Nephron (organoid): ENCODE results near the gene ADAMTSL1.

ENCODE experiments used
- H3K27ac Mint-ChIP-seq, 3 experiments: 2 replicates each; pipeline ENCODE4 v1.8.0; 2020; ENCODE audit warnings: mixed read lengths in 3 of 3, mild to moderate bottlenecking in 2 of 3, moderate library complexity in 1 of 3
- H3K27me3 Mint-ChIP-seq: 2 replicates; pipeline ENCODE4 v1.8.0; 2021; ENCODE audit warnings: low read depth, mild to moderate bottlenecking, moderate library complexity, mixed read lengths
- H3K36me3 Mint-ChIP-seq: 2 replicates; pipeline ENCODE4 v1.8.0; 2020; ENCODE audit warnings: low read depth, mixed read lengths
- H3K4me1 Mint-ChIP-seq: 2 replicates; pipeline ENCODE4 v1.8.0; 2020; ENCODE audit warnings: mixed read lengths
- H3K4me3 Mint-ChIP-seq, 3 experiments: 2 replicates each; pipeline ENCODE4 v1.8.0; 2020; ENCODE audit warnings: mild to moderate bottlenecking in 3 of 3, mixed read lengths in 3 of 3, moderate library complexity in 2 of 3
- H3K9me3 Mint-ChIP-seq: 2 replicates; pipeline ENCODE4 v1.8.0; 2020; ENCODE audit warnings: mixed read lengths
- CTCF ChIP-seq, 3 experiments: fragments of 200-600 bp; sonication (generic); IDR thresholded peaks; one replicate each; pipeline ENCODE4 v1.5.0; 2021; ENCODE audit warnings: antibody characterized with exemption in 3 of 3; ENCODE audit not compliant: unreplicated experiment in 3 of 3

ADAMTSL1 gene

GRCh38 chr9:18893491-18893890 lies 419.5 kb downstream of the ADAMTSL1 start:
- H3K27ac Mint-ChIP-seq: no peak overlapping the region
- TF ChIP-seq CTCF (IDR thresholded peaks at IDR 0.05; ENCODE audit: unreplicated experiment in 3 of 3): no peak
- no peaks in the 10 kb centered on the region for H3K27me3 Mint-ChIP-seq
- H3K4me3 Mint-ChIP-seq: no peak overlapping the region
- peaks cover 43% of the 10 kb centered on the region for H3K9me3 Mint-ChIP-seq
- H3K36me3 Mint-ChIP-seq: peaks cover 72% of the 10 kb centered on the region
- H3K4me1 Mint-ChIP-seq: peaks cover 25% of the 10 kb centered on the region

- H3K27me3 Mint-ChIP-seq: no peaks in the 10 kb centered on the region
- peaks cover 62% of the 10 kb centered on the region for H3K9me3 Mint-ChIP-seq
- peaks cover 87% of the 10 kb centered on the region for H3K36me3 Mint-ChIP-seq
- no peak overlapping the region for H3K27ac Mint-ChIP-seq
- no peak for TF ChIP-seq CTCF (IDR thresholded peaks at IDR 0.05; ENCODE audit: unreplicated experiment in 3 of 3)
- no peak overlapping the region for H3K4me3 Mint-ChIP-seq
- peaks cover 5% of the 10 kb centered on the region for H3K4me1 Mint-ChIP-seq
Measured at GRCh38 chr9:18896004-18896403, 422.1 kb downstream of the ADAMTSL1 start.

- Mint-ChIP-seq H3K27ac (no peak overlapping the region), H3K4me3 (no peak overlapping the region), H3K9me3 (peaks cover 66% of the 10 kb centered on the region), H3K36me3 (peaks cover 87% of the 10 kb centered on the region), H3K4me1 (no peaks in the 10 kb centered on the region), H3K27me3 (no peaks in the 10 kb centered on the region)
- TF ChIP-seq CTCF (IDR thresholded peaks at IDR 0.05; ENCODE audit: unreplicated experiment in 3 of 3): no peak
Measured at GRCh38 chr9:18896531-18897179, 422.7 kb downstream of the ADAMTSL1 start.

GRCh38 chr9:18903450-18903849 lies 429.5 kb downstream of the ADAMTSL1 start:
- H3K27ac Mint-ChIP-seq: no peak overlapping the region
- H3K4me1 Mint-ChIP-seq: peaks cover 24% of the 10 kb centered on the region
- H3K36me3 Mint-ChIP-seq: peaks cover 55% of the 10 kb centered on the region
- TF ChIP-seq CTCF (IDR thresholded peaks at IDR 0.05; ENCODE audit: unreplicated experiment in 3 of 3): no peak
- no peaks in the 10 kb centered on the region for H3K27me3 Mint-ChIP-seq
- no peak overlapping the region for H3K4me3 Mint-ChIP-seq
- peaks cover 42% of the 10 kb centered on the region for H3K9me3 Mint-ChIP-seq

DNA sequence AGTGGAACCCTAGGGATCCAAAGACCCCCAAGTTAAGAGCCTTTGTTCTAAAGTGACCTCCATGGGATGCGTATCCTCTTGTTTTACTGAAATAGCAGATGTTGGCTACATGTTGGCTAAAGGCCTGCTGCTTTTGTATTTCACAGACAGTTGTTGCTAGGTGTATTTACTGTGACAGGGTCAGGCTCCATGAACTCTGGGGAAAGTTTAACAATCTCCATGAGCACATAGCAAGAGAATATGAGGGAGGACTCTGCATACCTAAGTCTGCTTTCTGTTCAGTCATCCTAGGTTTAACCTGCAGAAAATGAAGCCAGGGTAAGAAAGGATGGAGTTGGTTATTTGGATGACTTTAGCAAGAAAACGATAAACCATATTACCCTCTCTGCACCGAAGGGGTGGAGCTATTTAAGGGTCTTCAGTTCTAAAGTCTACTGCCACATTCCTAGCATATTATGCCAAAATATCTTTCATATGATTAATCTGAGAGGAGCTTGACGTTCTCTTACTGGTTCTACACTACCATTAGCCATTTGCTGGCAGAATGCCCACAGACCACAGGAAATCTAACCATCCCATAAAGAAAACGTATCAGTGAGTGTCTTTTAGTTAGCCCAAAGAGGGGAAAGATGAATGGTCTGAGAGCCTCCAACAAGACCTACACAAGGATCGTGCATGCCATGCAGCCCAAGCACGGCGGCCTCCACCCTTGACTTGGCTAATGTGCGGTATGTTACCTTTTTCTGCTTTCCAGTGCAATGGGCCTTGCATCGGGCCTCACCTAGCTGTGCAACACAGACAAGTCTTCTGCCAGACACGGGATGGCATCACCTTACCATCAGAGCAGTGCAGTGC lies 431.3 kb downstream of the ADAMTSL1 start:
- Mint-ChIP-seq H3K27ac (peak overlapping the region in 1 of 3 experiments; percentile 71), H3K9me3 (peaks cover 26% of the 10 kb centered on the region), H3K36me3 (peaks cover 37% of the 10 kb centered on the region), H3K27me3 (no peaks in the 10 kb centered on the region), H3K4me1 (peaks cover 27% of the 10 kb centered on the region), H3K4me3 (no peak overlapping the region)
- TF ChIP-seq CTCF (IDR thresholded peaks at IDR 0.05; ENCODE audit: unreplicated experiment in 3 of 3): no peak
